KG1 (cell line): ENCODE measurements around the gene PEX11B.

Experiments used
- DNase-seq: peaks from one replicate; lab custom pipeline; 2025; lab: John Stamatoyannopoulos, UW

Gene PEX11B

GRCh38 chr1:145918144-145918991, at the start of gene PEX11B:
TSS of gene PEX11B (minus strand) at chr1:145918717. CDS start at chr1:145918688, 29 bp downstream.
- peak; percentile 95 for DNase-seq

DNA sequence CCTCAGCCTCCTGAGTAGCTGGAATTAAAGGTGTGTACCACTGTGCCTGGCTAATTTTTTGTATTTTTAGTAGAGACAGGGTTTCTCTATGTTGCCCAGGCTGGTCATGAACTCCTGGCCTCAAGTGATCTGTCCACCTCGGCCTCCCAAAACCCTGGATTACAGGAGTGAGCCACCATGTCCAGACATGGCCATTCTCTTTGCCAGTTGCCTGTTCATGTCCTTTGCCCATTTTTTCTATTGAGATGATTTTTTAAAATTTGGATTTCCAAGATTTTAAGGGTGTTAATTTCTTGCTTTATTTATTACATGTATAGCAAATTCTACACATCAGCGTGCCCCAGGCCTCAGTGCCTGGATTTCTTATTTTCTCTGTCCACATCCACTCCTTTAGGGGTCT, 48.8 kb upstream of the PEX11B start:
- DNase-seq, result no peak

- DNase-seq, result no peak
These were observed 46.7 kb upstream of the PEX11B start for GRCh38 chr1:145965119-145965744.

DNA sequence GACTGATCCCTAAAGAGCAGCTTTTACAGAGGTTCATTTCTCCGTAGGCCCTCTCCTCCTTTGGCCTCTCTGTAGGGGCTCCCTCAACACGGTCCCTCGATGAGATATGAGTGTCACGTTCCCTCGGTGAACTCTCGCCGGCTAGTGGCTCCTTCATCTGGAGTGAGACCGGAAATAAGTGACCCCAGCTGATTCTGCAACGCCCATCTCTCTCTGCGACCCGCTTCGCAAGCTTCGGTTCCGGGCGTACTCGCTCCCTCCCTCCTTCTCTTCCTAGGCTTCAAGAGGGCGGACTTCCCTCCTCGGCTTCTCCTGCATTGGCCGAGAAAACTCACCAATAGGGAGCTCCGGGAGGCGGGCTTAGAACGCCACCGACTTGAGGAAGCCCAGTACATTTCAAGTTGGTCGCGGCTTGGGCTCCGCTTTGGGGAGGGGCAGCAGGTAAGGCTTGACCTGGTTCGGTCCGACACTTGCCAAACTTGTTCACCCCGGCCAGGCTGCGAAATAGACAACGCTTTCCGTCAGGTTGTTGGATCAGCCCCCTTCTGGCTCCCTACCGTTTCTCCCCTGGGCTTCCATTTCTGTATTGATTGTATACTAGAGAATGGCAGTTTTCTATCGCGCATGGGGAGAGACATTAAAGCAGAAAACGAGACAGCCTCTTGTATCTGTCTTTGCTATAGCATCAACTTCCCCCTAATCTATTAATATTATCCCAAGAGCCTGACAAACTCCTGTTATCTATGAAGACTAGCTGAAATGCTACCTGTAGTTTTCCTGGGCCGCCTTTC, 46.0 kb upstream of the PEX11B start, which contains the start of the genes ANKRD34A and POLR3GL:
Gene ANKRD34A, minus strand, starts transcription at position 248 of the 791 bp plus-strand sequence. CDS start 2,816 bp downstream, outside the sequence.
Gene POLR3GL, plus strand, starts transcription at position 363 of the 791 bp plus-strand sequence. CDS start 10,176 bp downstream, outside the sequence.
- peak; percentile 85 for DNase-seq

DNA sequence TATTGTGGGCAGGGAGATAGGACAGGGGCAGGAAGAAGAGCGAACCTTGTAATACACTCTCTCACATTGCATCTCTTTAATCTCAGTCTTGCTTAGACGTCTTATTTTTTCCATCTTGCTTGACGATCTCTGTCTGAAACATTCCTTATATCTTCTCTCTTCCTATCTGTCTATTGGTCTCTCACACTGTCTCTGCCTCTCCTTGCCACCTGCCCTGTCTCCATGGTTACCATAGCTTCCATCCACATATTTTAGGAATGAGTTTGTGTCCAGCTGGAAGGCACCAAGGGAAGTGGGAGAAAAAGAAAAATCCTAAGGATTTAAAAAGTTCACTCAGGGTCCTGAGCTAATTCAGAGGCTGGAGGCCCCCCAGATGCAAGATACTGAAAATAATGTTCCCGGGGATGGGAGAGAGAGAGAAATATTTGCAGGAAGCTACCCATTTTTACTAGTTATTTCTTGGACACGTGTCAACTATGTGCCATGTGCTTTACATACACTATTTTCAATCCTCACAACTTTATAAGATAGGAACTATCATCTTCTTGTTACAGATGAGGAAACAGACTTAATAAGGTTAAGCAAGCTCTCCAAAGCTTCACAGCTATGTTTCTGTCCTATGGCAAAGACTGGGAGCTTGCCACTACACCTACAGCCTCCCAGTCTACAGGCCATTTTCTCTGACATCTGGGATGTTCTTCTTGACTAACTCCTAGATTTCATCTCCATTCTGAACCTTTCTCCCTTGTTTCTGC, 44.9 kb upstream of the PEX11B start:
- no peak for DNase-seq

GRCh38 chr1:145962157-145963102, 43.9 kb upstream of the PEX11B start:
- DNase-seq, result no peak

- DNase-seq, result no peak
These were observed 43.1 kb upstream of the PEX11B start for GRCh38 chr1:145961425-145962156.

DNA sequence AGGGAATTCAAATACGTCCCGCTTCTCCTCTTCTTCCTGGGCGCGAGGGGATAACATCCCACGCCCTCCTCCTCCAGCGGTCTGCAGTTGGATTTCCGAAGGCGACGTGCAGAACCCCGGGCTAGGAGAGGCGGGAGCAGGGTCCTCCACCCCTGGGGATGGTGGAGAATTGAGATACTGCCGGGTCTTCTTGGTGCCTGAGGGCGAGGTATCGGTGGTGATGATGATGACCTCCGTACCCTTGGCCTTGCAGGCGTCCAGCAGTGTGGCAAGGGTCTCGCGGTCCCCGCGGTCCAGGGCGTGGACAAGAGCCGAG, 42.5 kb upstream of the PEX11B start:
- no peak for DNase-seq

DNA sequence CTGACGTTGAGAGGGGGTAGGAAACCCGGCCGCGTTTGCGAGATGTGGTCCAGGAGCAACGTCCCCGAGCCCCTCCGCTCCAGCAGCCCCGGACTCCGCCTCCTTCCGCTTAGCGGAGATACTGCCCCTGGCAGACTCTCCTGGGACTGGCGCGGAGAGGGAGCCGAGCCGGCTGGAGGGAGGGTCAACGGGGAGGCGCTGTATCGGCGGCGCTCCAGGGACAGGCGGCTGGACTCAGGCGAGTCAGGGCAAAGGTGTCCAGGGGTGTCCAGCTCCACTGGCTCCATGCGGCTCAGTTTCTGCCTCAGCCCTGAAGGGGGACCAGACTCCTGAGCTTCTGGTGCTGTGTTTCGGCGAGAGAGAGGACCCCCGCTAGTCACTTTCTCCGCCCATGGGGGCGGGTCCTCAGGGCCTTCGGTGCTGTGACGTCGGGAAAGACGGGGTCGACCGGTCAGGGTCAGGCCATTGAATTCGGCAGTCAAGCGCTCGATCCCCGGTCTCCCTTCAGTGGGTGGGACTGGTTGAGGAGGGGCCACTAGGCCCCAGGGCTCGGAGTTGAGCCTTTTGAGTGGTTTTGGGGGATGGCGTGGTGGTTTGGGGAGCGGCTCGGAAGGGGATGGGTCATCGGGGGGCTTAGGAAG, 42.1 kb upstream of the PEX11B start:
- DNase-seq, result no peak

DNA sequence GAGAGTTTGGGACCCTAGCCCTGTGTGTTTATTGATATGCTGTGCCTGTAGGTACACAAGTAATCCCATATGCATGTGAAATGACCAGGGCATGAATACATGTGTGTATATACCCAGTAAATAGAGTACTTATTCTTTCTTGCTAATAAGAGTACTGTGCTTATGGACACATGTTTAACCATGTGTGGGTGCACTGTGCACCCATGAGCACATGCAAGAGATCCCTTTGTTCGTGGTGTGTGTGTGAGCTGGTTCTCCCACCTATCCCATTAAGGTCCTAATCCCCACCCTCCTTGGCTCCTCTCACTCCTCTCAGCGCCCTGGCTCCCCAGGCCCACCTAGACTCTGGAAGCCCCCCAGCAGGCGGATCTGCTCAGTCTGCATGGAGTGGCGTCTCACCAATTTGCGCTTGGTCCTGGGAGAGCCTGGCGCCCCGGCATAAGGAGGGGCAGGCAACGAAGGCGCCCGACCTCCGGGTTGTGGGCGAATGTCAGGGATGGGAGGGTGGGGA, 41.5 kb upstream of the PEX11B start:
- no peak for DNase-seq

DNA sequence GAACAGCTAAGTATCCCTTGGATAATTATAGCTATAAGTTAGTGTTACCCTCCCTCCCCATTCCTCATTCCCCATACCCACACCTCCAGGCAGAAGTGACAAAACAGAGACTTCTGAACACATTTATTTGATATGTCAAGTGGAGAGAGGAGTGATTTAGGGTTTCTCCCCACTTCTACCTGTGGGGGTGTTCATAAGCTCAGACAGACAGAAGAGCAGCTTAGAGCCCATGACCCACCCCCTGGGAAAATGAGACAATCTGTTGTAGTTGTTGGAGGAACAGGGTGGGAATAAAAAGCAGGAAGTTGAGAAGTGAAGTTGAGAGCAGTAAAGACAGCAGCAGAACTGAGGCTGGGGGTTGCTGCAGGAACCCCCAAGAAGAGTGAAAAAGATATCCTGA, 40.8 kb upstream of the PEX11B start:
- DNase-seq, result no peak

DNA sequence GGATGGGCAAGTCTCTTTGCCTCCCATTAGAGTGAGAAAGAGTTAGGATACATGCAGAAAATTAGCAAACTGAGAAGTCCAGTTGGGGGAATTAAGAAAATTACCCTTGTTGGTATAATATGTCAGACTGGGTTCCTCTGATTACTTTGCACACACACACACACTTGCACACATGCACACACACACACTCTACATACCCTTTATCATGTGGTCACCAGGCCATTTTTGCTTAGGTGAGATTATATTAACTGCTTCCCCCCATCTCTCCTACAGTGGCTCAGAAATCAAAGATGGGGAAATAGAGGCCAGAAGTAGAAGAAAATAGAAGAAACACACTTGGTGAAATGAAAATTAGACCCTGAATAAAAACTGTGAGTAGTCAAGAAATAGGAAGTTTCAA, 40.2 kb upstream of the PEX11B start:
- no peak for DNase-seq

GRCh38 chr1:145957443-145958319, 39.2 kb upstream of the PEX11B start, which contains the start of gene LIX1L:
TSS of gene LIX1L (minus strand) at chr1:145958017. CDS start at chr1:145957927, 90 bp downstream.
- peak; percentile 92 for DNase-seq

- DNase-seq, result no peak
These were observed 38.4 kb upstream of the PEX11B start for GRCh38 chr1:145956781-145957442.

DNA sequence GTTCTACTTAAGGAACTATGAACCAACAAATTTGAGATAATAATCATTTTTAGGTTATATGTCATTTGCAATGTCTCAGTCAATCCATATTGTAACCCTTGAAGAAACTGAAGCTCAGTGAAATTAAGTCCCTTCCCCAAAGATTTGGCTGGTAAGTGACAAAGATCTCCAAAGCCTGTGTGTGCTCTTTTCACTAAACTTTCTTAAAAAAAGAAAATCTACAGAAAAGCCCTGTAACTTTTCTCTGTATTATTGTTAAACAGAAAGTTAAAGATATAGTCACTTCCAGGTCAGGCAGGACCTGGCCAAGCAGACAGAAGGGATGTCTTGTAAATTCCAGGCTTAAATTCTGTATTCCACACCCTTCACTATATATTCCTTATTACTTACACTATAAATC, 37.8 kb upstream of the PEX11B start:
- DNase-seq, result no peak

DNA sequence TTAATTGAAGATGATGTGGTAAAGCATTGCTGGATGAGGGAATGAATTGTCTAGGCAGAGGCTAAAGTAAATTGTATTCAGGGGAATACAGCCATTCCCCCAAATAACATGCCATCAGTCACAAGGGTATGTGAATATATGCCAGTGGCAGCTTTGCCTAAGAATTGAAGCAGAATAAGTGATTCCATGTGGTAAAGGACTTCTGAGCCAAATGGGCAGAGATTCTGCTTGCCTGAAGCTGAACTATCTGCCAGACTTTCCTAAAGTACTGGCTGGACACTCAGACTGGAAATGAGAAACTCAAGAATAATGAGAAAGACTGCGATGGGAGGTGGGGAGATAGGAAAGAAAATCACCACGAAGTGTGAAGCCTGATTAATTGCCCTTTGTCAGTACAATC, 36.9 kb upstream of the PEX11B start:
- no peak for DNase-seq

DNA sequence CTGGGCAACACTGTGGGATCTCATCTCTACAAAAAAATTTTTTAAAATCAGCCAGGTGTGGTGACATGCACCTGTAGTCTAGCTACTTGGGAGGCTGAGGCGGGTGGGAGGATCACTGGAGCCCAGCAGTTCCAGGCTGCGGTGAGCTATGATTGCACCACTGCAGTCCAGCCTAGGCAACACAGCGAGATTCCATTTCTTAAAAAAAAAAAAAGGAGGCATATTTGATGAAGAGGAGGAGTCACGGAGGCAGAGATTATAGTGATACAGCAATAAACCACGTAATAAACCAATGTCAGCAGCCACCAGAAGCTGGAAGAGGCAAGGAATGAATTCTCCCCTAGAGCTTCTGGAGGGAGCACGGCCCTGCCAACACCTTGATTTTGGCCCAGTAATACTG, 35.3 kb upstream of the PEX11B start:
- no peak for DNase-seq

- DNase-seq, result no peak
These were observed 34.4 kb upstream of the PEX11B start for GRCh38 chr1:145952903-145953302.
